CD4-positive, alpha-beta T cell treated with Interleukin-4 for 1 hour (primary cell): ENCODE data around the gene ZNF296.
A peak's percentile ranks its signal among the peaks of the same experiment; 100 is the strongest.

Experiments
- DNase-seq, 2 donors: peaks; one replicate each; pipeline ENCODE4 v3.0.0-alpha.2; 2020 to 2022

ZNF296 gene

DNA sequence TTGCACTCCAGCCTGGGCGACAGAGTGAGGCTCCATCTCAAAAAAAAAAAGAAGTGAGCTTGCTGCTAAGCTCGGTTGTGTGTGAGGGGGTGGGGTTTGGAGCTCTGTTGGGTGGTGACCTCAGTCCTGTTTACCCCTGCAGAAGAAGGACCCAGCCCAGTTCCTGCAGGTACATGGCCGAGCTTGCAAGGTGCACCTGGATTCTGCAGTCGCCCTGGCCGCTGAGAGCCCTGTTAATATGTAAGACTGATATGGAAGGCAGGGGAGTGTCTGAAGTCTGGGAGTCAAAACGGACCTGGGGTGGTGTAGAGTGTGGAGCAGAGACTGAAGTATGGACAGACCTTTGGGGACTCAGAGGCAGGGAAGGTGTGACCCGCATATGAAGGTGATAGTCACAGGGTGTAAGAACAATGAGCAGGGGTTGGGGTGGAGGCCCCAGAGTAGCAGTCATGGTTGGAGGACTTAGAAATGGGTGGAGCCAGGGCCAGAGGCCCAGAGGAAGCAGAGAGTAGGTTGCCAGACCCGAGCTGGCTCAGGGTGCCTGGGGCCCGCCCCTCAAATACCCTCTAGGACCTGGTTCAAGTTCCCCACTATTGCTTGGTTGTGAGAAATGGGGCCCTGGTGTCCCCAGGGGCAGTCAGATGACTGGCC lies 24.2 kb downstream of the ZNF296 start:
- DNase-seq: peak in 1 of 2 donors; percentile 63

DNA sequence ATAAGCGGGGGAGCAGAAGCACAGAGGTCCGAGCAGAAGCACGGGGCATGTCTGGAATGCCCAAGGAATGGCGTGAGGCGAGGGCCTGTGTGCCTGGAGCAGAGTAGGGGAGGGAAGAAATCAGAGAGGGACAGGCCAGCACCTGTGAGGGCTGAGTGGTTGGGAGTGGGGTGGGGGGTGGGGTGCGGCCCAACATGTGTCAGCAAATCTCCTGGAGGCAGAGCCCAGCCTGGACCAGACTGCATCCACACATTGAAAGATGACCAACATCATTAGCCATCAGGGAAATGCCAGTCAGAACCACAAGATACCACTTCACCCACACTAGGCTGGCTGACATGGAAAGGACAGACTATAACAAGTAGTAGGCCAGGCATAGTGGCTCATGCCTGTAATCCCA lies 26.2 kb downstream of the ZNF296 start:
- DNase-seq: no peak

DNA sequence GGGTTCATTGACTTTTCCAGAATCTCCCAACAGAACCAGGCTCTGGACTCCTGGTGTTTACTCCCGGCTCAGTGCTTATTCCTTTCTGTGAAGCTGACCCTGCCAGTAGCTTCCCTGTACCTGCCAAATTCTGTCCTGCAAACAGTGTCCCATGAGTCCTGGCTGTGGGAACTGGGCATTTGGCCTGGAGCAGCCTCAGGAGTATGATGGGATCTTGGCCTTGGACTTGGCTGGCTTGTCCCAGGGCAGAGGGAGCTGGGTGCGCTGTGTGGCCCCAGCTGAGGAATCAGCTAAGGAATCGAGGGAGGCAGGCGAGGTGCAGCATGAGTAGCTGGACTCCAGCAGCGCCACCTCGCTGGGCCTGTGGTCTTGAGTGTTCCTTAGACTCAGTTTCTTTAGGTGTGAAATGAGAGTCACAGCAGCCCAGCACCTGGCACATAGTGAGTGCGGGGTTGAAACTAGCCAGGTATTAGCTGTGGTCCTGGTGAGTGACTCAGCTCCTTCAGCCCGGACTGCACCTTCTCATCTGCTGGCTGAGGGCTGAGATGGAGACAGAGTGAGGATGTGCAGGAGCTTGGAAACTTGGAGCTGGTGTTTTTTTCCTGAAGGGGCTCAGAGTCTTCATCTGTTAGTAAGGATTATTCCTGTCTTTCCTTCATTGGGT lies 27.1 kb downstream of the ZNF296 start:
- no peak for DNase-seq

DNA sequence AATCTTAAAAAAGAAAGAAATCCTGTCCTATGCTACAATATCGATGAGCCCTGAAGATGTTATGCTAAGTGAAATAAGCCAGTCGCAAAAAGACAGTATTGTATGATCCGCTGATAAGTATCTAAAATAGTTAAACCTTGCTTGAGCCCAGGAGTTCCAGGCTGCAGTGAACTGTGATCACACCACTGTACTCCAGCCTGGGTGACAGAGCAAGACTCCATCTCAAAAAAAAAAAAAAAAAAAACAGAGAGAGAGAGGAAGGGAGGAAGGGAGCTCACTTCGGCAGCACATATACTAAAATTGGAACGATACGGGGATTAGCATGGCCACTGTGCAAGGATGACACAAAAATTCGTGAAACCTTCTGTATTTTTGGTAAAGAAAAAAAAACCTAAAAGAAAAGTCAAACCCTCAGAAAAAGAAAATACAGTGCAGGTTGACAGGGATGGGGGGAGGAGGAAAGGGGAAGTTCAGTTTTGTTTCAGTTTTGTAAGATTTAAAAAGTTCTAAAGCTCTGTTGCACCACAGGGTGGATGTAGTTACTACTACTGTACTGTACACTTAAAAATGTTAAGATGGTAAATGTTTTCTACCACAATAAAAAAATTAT lies 29.0 kb downstream of the ZNF296 start:
- DNase-seq: no peak

DNA sequence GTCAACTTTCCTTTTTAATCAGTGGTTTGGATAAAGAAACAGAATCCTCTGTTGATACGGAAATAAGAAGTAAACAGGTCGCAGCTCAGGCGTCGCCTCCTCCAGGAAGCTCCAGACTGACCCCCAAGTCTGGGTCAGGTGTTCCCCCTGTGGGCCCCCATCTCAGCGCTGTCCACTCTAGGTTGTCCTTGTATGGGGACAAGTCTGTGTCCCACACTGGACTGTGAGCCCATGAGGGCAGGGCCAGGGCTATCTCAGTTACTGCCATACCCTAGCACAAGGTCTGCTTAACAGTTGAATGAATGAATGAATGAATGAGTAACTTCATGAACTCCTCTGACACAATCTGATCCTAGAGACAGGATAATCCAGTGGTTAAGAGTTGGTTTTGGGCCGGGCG lies 29.9 kb downstream of the ZNF296 start:
- DNase-seq: no peak

DNA sequence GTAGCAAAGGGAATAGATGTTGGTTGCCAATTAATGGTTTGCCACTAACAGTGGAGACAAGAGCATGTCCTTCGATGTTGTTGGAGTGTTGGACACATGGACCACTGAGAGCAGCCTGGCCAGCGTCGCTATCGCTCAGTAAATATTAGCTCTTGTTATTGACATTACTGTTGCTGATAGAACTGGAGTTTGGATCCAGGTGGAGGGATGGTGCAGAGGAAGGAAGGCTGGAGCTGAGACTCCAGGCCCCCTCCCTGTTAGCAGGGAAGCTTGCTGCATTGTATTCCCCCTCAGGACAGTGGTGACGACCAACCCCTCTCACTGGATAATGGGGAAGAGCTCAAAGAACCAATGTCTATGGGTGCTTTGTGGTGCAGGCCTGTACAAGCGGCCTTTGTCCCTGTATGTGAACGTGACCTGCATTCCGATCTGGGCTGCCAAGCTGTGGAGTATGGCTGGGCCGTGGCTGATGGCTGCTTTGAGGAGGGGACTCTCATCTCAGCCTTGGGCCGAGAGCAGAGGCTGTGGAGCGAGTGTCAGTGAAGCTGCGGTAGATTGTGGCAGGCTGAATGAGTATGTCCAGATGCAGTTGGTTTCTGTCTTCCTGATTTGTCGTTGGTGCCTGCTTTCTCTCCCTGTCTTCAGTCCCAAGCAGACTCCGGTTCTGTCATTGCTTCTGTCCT lies 30.5 kb downstream of the ZNF296 start:
- no peak for DNase-seq

DNA sequence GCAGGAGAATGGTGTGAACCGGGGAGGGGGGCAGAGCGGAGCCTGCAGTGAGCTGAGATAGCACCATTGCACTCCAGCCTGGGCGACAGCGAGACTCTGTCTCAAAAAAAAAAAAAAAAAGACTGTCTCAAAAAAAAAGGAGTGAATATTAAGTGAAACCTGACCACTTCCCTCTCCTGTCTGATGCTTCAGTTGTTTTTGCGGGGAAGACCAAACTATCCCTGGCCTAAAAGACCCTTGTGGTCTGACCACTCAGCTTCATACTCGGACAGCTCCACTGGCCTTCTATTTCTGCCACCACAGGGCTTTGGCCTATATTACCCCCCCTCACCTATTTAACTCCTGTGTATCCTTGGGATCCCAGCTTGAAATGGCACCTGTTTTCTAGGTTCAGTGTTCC lies 35.2 kb downstream of the ZNF296 start:
- DNase-seq: no peak

DNA sequence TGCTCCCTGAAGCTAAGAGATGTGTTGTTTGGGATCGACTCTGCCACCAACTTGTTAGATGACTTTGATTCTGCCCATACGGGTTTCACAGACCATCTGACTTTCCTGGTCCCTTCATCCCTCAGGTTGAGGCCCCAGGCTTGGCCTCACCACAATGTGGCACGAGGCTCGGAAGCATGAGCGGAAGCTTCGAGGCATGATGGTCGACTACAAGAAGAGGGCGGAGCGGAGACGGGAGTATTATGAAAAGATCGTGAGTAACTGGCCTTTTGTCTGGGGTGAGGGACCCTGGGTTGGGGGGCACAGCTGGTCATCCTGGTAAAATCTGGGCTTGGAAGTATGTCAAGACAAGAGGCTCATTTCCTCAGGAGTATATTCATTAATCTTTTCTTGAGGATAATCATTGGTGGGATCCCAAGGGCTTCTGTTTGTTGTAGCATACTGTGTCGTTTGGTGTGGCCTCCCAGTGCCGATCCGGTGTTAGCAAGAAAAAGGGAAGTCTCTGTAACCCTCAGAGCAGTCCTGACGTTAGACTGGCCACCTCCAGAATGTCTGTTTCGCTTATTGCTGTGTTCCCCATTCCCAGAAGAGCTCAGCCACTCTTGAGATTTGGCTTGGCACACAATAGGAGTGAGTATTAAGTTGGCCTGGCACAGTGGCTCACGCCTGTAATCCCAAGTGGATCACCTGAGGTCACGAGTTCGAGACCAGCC lies 36.1 kb downstream of the ZNF296 start:
- peak in 1 of 2 donors; percentile 29 for DNase-seq

DNA sequence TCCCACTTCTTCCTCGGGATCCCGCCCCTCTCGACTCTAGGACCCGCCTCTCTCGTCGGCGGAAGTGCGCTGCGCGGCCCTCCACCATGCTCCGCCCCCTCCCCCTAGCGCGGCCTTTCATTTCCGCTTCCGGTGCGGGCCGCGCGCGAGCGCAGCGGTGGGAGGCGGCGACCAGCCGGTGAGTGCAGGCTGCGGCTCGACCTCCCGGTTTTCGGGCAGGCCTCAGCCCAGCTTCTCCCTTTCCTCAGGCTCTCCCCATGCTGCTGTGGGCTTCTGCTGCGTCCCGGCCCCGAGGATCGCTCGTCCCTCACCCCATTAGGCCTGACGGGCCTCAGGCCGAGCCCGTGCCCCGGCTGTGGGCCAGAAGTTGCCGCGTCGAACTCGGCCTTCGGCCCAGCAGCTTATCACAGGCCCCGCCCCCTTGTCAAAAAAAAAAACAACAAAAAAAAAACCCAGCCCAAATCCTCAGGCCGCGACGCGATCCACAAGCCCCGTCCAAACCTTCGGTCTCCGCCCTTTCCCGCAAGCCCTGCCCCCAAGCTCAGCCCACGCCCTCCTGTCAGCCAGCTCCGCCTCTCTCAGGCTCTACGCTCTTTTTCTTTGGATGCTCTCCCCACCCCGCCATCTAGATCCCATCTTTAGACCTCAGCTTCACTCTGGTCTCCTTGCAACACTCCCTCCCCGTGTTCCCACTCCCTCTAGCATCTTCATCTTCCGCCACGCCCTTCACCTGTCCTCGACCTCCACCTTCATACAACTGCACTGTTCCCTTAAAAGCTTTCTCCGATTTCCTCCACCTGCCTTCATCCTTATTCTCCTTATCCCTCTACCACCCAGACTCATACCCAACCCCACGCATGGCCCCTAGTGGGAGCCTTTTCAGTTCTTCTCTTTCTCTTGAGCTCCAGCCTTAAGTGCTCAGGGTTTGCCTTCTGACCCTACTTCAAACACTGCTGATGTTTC lies 37.1 kb downstream of the ZNF296 start, which contains the start of gene CLASRP:
CLASRP (plus strand) TSS at position 115 of the 963 bp plus-strand sequence. CDS start 1,168 bp downstream, outside the sequence.
- peak; percentile 86 to 87 for DNase-seq

DNA sequence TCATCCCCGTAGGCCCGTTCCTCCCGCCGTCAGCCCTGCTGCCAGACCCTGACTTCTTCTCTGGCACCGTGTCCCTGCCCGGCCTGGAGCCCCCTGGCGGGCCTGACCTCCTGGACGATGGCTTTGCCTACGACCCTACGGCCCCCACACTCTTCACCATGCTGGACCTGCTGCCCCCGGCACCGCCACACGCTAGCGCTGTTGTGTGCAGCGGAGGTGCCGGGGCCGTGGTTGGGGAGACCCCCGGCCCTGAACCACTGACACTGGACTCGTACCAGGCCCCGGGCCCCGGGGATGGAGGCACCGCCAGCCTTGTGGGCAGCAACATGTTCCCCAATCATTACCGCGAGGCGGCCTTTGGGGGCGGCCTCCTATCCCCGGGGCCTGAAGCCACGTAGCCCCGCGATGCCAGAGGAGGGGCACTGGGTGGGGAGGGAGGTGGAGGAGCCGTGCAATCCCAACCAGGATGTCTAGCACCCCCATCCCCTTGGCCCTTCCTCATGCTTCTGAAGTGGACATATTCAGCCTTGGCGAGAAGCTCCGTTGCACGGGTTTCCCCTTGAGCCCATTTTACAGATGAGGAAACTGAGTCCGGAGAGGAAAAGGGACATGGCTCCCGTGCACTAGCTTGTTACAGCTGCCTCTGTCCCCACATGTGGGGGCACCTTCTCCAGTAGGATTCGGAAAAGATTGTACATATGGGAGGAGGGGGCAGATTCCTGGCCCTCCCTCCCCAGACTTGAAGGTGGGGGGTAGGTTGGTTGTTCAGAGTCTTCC lies 38.7 kb downstream of the ZNF296 start:
- no peak for DNase-seq

DNA sequence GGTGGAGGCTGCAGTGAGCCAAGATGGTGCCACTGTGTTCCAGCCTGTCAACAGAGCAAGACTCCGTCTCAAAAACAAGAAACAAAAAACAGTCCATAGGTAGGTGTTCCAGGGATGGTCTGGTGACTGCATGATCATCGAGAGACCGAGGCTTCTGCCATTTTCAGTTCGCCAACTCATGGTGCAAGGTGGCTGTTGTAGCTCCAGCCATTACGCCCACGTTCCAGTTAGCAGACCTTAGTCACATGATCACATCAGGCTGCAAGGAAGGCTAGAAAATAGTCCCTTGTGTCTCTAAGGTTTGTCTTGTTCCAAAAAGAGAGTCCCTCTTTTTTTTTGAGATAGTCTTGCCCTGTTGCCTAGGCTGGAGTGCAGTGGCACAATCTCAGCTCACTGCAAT lies 40.5 kb downstream of the ZNF296 start:
- DNase-seq: no peak

DNA sequence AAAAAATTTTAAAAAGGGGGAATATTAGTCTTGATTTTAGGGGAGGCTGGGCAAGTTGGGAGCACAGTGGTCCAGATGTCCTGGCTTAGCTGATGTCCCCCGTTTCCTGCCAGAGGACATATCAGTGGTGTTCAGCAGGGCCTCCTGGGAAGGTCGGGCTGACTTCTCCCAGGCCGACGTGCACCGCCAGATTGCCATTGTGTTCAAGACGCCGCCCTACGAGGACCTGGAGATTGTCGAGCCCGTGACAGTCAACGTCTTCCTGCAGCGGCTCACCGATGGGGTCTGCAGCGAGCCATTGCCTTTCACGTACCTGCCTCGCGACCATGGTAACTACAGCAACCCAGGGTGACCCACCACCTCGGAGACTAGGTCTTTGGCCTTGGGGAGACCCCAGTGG lies 43.9 kb downstream of the ZNF296 start:
- no peak for DNase-seq

DNA sequence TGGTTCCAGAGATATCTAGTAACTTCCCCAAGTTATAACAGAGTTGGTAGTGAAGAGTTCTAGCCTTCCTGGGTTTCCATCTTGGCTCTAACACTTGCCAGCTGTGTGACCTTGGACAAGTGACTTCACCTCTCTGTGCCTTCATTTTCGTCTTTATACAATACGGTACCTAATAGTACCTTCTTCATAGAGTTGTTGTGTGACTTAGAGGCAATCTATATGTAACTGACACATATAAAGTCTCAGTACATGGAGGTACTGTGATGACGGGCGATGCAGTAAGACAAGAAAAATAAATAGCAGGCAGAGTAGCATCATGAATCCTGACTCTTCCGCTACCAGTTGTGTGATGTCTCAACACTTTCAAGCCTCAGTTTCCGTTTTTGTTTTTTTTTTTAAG lies 45.5 kb downstream of the ZNF296 start:
- no peak for DNase-seq

DNA sequence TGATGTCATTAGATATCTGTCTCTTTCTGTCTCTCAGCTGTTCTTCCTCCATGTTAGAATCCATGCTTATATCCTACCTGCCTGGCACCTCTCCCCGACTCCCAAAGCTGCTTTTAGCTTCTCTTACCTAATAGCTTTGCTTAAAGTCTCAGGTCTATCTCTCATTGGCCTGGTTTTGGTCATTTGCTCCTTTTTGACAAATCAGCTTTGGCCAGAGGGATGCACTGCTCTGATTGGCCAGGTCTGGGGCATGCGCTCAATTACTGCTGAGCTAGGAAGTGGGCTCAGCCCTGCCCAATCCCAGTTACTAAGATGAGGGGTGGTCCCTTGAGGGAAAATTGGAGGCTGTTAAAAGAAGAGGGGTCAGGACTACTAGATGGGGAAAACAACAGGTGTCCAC lies 48.9 kb downstream of the ZNF296 start:
- no peak for DNase-seq

DNA sequence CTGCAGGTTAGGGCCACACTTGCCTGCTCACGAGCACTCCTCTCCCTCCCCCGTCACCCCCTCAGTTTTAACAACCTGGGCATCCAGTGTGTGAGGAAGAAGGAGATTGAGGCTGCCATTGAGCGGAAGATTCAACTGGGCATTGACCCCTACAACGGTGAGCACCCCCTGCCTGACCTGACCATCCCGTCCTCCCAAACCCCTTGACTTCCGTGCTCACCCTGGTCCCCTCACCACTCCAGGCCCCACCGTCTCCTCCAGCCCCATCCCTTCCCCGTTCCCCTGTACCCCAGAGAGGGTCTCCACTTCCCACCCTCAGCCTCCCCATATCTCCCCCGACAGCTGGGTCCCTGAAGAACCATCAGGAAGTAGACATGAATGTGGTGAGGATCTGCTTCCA lies 51.0 kb downstream of the ZNF296 start:
- no peak for DNase-seq

DNA sequence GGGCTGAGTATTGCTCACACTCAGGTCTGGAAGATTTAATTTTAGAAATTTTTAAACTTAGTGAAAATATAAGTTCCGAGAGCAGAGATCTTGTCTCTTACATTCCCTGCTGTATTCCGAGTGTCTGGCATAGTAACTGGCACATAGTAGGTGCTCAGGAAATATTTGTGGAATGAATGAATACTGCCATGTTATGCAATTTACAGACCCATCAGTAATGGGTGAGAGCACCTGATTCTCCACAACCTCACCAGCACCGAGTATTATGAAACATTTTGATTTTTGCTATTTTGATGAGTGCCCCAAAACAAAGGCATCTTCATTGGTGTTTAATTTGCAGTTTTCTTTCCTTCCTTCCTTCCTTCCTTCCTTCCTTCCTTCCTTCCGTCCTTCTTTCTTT lies 53.2 kb downstream of the ZNF296 start:
- DNase-seq: no peak

DNA sequence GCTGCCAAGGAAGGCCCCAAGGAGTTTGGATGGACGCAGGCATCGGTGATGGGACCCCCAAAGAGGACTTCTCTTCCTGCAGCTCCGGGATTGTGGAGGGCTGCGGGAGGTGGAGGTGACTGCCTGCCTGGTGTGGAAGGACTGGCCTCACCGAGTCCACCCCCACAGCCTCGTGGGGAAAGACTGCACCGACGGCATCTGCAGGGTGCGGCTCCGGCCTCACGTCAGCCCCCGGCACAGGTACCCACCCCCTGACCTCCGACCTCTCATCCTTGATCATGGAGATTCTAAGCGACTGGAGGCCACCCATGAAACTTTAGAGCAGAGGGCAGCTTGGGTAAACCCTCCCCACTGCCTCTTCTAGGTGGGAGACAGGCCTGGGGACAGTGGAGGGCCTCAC lies 54.3 kb downstream of the ZNF296 start:
- DNase-seq: no peak
